HEK293 (cell line): ENCODE data around the gene LGALS3BP.

Source experiments
- GFI1B ChIP-seq: fragments of 450-650 bp; formaldehyde crosslinking; IDR thresholded peaks from 2 replicates; pipeline ENCODE4 v1.5.1; 2016; ENCODE audit warnings: missing biosample characterization, missing genetic modification characterization
- GLIS1 ChIP-seq: fragments of 450-650 bp; formaldehyde crosslinking; IDR thresholded peaks from 2 replicates; pipeline ENCODE4 v1.5.1; 2016; ENCODE audit warnings: missing biosample characterization, missing genetic modification characterization
- KLF1 ChIP-seq: fragments of 450-650 bp; formaldehyde crosslinking; IDR thresholded peaks from 2 replicates; pipeline ENCODE4 v1.5.1; 2016; ENCODE audit warnings: missing biosample characterization, missing genetic modification characterization
- OSR2 ChIP-seq: fragments of 450-650 bp; formaldehyde crosslinking; IDR thresholded peaks from 2 replicates; pipeline ENCODE4 v1.5.1; 2016; ENCODE audit warnings: missing biosample characterization, missing genetic modification characterization
- SP3 ChIP-seq: fragments of 450-650 bp; formaldehyde crosslinking; IDR thresholded peaks from 2 replicates; pipeline ENCODE4 v1.5.1; 2016; ENCODE audit warnings: missing biosample characterization, missing genetic modification characterization
- ZNF112 ChIP-seq: fragments of 450-650 bp; formaldehyde crosslinking; IDR thresholded peaks from 2 replicates; pipeline ENCODE4 v1.5.0; 2017; ENCODE audit warnings: missing biosample characterization, missing genetic modification characterization
- ZNF18 ChIP-seq: fragments of 450-650 bp; formaldehyde crosslinking; IDR thresholded peaks from 2 replicates; pipeline ENCODE4 v1.5.1; 2016; ENCODE audit warnings: missing biosample characterization, missing genetic modification characterization
- ZNF423 ChIP-seq: fragments of 450-650 bp; formaldehyde crosslinking; IDR thresholded peaks from 2 replicates; pipeline ENCODE4 v1.5.1; 2016; ENCODE audit warnings: missing biosample characterization, missing genetic modification characterization
- ZNF707 ChIP-seq: fragments of 450-650 bp; formaldehyde crosslinking; IDR thresholded peaks from 2 replicates; pipeline ENCODE4 v1.5.1; 2016; ENCODE audit warnings: missing biosample characterization, missing genetic modification characterization
- ZNF768 ChIP-seq: fragments of 450-650 bp; formaldehyde crosslinking; IDR thresholded peaks from 2 replicates; pipeline ENCODE4 v1.5.1; 2018; ENCODE audit warnings: missing biosample characterization, mild to moderate bottlenecking, missing genetic modification characterization
- TF ChIP-seq, protein P1 (sequence below): fragments of 450-650 bp; formaldehyde crosslinking; IDR thresholded peaks from 2 replicates; pipeline ENCODE4 v1.5.1; 2016; ENCODE audit warnings: missing biosample characterization, missing genetic modification characterization
- TF ChIP-seq, protein P2 (sequence below): IDR thresholded peaks from 2 replicates; pipeline ENCODE4 v1.6.1; 2011; ENCODE audit warnings: mild to moderate bottlenecking, low read depth, low read length, borderline replicate concordance

DNA sequence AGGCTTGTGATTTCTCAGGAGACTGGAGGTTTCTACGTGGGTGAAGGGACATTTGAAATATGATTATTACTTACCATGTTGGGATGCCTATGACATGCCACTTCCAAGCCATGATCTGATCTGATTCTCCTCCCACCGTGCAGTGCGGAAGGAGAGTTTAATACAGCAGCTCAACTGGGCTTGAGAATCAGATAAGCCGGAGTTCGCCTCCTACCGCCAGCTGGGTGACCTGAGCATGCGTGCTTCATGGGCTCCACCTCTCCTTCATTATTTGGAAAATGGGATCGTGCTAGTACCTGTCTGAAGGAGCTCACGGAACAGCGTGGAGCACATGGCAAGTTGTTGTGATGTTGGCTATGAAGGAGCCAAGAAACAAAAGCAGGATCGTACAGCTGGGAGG lies 42.2 kb downstream of the LGALS3BP start:
- TF ChIP-seq, protein P1, sequence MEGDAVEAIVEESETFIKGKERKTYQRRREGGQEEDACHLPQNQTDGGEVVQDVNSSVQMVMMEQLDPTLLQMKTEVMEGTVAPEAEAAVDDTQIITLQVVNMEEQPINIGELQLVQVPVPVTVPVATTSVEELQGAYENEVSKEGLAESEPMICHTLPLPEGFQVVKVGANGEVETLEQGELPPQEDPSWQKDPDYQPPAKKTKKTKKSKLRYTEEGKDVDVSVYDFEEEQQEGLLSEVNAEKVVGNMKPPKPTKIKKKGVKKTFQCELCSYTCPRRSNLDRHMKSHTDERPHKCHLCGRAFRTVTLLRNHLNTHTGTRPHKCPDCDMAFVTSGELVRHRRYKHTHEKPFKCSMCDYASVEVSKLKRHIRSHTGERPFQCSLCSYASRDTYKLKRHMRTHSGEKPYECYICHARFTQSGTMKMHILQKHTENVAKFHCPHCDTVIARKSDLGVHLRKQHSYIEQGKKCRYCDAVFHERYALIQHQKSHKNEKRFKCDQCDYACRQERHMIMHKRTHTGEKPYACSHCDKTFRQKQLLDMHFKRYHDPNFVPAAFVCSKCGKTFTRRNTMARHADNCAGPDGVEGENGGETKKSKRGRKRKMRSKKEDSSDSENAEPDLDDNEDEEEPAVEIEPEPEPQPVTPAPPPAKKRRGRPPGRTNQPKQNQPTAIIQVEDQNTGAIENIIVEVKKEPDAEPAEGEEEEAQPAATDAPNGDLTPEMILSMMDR, result no peak
- TF ChIP-seq ZNF423 (tag by site-specific recombination) (no peak), ZNF707 (tag by site-specific recombination) (no peak), ZNF18 (tag by site-specific recombination) (no peak), OSR2 (no peak), ZNF768 (tag by site-specific recombination) (no peak), ZNF112 (no peak), GLIS1 (no peak), GFI1B (tag by site-specific recombination) (no peak), SP3 (tag by site-specific recombination) (no peak), KLF1 (tag by site-specific recombination) (no peak)
- TF ChIP-seq, protein P2, sequence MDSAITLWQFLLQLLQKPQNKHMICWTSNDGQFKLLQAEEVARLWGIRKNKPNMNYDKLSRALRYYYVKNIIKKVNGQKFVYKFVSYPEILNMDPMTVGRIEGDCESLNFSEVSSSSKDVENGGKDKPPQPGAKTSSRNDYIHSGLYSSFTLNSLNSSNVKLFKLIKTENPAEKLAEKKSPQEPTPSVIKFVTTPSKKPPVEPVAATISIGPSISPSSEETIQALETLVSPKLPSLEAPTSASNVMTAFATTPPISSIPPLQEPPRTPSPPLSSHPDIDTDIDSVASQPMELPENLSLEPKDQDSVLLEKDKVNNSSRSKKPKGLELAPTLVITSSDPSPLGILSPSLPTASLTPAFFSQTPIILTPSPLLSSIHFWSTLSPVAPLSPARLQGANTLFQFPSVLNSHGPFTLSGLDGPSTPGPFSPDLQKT, result no peak
